Left ventricle myocardium inferior (tissue), 1 donor: ENCODE data around the gene AP5S1. TPM values are rescaled to one million over a fixed set of nuclear protein-coding genes. Genes with fewer than 3 reads are reported as not detected.
A peak's percentile ranks its signal among the peaks of the same experiment; 100 is the strongest.
"Not testable (repeated sequence)": the region's sequence is repeated elsewhere in the genome, so short reads cannot be mapped to it uniquely, and the experiment has no call there.

Source experiments
- DNase-seq: peaks from one replicate; pipeline ENCODE4 v3.0.0-alpha.2; 2020
- H3K27ac ChIP-seq: fragments of 200-600 bp; replicated peaks from 2 replicates; pipeline ENCODE4 v1.8.0; 2021
- H3K27me3 ChIP-seq: fragments of 200-600 bp; 2 replicates; pipeline ENCODE4 v1.8.0; 2021; ENCODE audit warnings: low read depth
- H3K36me3 ChIP-seq: fragments of 200-600 bp; 2 replicates; pipeline ENCODE4 v1.8.0; 2021
- H3K4me1 ChIP-seq: fragments of 200-600 bp; 2 replicates; pipeline ENCODE4 v1.8.0; 2021
- H3K4me3 ChIP-seq: fragments of 200-600 bp; 2 replicates; pipeline ENCODE4 v1.8.0; 2021; ENCODE audit warnings: mild to moderate bottlenecking, moderate library complexity
- H3K9me3 ChIP-seq: fragments of 200-600 bp; replicated peaks from 2 replicates; pipeline ENCODE4 v1.8.0; 2021
- CTCF ChIP-seq: fragments of 200-600 bp; IDR thresholded peaks from 2 replicates; pipeline ENCODE4 v1.8.0; 2021; ENCODE audit warnings: antibody characterized with exemption, mild to moderate bottlenecking, borderline replicate concordance
- intact Hi-C: fragments of 100-400 bp; cut with micrococcal nuclease; formaldehyde crosslinking; loops from one replicate; pipeline ENCODE4 v1.11.0; 2022
- total RNA-seq: library from RNA; stranded (reverse); fragmentation: NEBNext Ultra II Directional; extraction: Animal tissue kit (Norgen Biotek cat#: 25700); gene quantifications from one replicate; pipeline ENCODE4 v1.2.1, GENCODE V29; 2021
- donor health status: DM: no; HTN: yes; CAD: no; lungs with severe emphysema.

The AP5S1 gene
- total RNA-seq, 1 donor from 2014 or later = 11.3 TPM

- Histone ChIP-seq H3K36me3 (peaks cover 40% of the 10 kb centered on the region), H3K9me3 (no peaks in the 10 kb centered on the region), H3K27ac (no peak overlapping the region), H3K4me3 (no peak overlapping the region), H3K27me3 (no peaks in the 10 kb centered on the region), H3K4me1 (peaks cover 52% of the 10 kb centered on the region)
- TF ChIP-seq CTCF = no peak
- no peak for DNase-seq
- intact Hi-C loops = no loop called here
Observed at GRCh38 chr20:3823881-3824280, 3.5 kb downstream of the AP5S1 start.

DNA sequence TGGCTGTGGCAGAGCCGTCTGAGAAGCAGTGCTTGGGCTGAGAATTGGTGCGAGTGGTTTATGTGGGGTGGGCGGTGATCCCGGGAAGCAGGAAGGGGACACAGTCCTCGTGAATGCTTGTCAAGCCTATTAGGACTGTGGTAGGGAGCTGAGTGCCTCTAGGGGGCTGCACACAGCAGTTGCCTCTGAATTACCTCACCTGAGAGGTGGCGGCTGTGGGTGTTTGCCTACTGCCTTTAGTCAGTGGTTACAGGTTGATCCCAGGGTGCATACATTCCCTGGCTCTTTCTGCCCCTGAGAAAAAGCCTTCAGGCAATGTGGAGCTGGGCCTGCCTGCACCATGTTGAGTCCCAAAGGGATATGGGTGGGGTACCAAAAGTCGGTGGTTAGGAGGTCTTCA lies 5.2 kb downstream of the AP5S1 start:
- Histone ChIP-seq H3K4me3 (no peak overlapping the region), H3K36me3 (peaks cover 40% of the 10 kb centered on the region), H3K4me1 (peaks cover 36% of the 10 kb centered on the region), H3K27ac (peak overlapping the region; percentile 42), H3K9me3 (no peaks in the 10 kb centered on the region), H3K27me3 (no peaks in the 10 kb centered on the region)
- no peak for DNase-seq
- intact Hi-C loops = no loop called here
- TF ChIP-seq CTCF = no peak

DNA sequence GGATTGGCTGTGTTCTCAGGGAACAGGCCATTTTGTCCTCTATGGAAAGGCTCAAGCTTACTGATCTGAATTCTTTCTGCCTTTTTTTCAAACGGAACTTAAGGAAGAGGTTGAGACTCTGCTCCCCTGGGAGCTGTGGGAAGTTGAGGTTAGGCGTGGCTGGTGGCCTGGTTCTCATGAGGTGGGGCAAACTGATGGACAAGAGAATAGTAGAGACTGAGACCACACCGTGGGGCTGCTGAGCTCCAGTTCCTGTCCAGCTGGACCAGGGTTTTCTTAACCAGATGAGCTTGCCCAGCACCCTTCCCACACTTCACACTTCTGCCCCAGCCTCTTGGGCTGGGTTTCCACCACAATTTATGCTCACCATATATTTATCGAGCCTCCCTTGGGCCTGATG lies 6.1 kb downstream of the AP5S1 start:
- no peaks in the 10 kb centered on the region for H3K9me3 ChIP-seq
- peaks cover 28% of the 10 kb centered on the region for H3K4me1 ChIP-seq
- DNase-seq = no peak
- peaks cover 40% of the 10 kb centered on the region for H3K36me3 ChIP-seq
- intact Hi-C loops = no loop called here
- H3K4me3 ChIP-seq = no peak overlapping the region
- TF ChIP-seq CTCF = no peak
- peak overlapping the region; percentile 42 for H3K27ac ChIP-seq
- no peaks in the 10 kb centered on the region for H3K27me3 ChIP-seq

DNA sequence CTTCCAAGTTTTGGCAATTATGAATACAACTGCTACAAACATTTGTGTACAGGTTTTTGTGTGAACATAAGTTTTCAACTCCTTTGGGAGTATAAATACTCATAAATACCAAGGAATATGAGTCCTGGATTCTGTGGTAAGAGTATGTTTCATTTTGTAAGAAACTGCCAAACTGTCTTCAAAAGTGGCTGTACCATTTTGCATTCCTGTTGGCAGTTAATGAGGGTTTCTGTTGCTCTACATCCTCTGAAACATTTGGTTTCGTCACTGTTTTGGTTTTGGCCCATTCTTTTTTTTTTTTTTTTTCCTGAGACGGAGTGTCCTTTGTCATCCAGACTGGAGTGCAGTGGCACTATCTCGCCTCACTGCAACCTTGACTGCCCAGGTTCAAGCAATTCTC lies 8.5 kb downstream of the AP5S1 start:
- H3K36me3 ChIP-seq = peaks cover 21% of the 10 kb centered on the region
- intact Hi-C loops = no loop called here

DNA sequence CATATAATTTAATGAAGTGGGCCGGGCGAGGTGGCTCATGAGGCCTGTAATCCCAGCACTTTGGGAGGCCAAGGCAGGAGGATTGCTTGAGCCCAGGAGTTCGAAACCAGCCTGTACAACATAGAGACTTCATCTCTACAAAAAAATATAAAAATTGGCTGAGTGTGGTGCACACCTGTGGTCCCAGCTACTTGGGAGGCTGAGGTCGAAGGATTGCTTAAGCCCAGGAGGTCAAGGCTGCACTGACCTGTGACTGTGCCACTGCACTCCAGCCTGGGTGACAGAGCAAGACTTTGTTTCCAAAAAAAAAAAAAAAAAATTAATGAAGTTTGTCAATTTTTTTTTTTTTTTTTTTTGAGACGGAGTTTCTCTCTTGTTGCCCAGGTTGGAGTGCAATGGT lies 9.5 kb downstream of the AP5S1 start:
- H3K27me3 ChIP-seq, H3K27ac ChIP-seq, H3K4me3 ChIP-seq, H3K36me3 ChIP-seq, H3K9me3 ChIP-seq, DNase-seq, intact Hi-C loops: not testable (repeated sequence)
- H3K4me1 ChIP-seq = peaks cover 17% of the 10 kb centered on the region

More for the DNA sequence above, 8.5 kb downstream of the AP5S1 start:
- no peak overlapping the region for H3K4me3 ChIP-seq
- H3K27me3 ChIP-seq = no peaks in the 10 kb centered on the region
- peaks cover 20% of the 10 kb centered on the region for H3K4me1 ChIP-seq
- no peak for DNase-seq
- no peak overlapping the region for H3K27ac ChIP-seq
- H3K9me3 ChIP-seq = no peaks in the 10 kb centered on the region
- TF ChIP-seq CTCF = no peak

- no peak for DNase-seq
Observed at GRCh38 chr20:3836132-3836531, 15.8 kb downstream of the AP5S1 start.

More at GRCh38 chr20:3836132-3836531, 15.8 kb downstream of the AP5S1 start:
- no peak for TF ChIP-seq CTCF
- no peaks in the 10 kb centered on the region for H3K36me3 ChIP-seq
- intact Hi-C loops = no loop called here
- H3K9me3 ChIP-seq = no peaks in the 10 kb centered on the region
- H3K4me3 ChIP-seq = no peak overlapping the region
- no peaks in the 10 kb centered on the region for H3K4me1 ChIP-seq
- H3K27me3 ChIP-seq = no peaks in the 10 kb centered on the region
- no peak overlapping the region for H3K27ac ChIP-seq
